ENCODE measurements around the gene NLN. TPM values are rescaled to one million over a fixed set of nuclear protein-coding genes. Genes with fewer than 3 reads are reported as not detected.

NLN gene
- total and polyA plus RNA-seq, 12 donors, result 0.77 to 14.1 (median 6.9) TPM

DNA sequence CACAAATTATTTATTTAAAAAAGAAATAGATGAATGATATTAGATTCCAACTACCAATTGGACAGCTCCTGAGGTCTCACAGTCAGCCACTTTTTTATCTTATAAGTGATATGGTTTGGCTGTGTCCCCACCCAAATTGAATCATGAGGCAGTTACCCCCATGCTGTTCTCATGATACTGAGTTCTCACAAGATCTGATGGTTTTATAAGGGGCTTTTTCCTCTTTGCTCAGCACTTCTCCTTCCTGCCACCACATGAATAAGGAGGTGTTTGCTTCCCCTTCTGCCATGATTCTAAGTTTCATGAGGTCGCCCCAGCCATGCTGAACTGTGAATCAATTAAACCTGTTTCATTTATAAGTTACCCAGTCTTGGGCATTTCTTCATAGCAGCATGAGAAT is 12.9 kb downstream of the NLN start:
- no peak for TF ChIP-seq POLR2A (IDR thresholded peaks at IDR 0.05)
- TF ChIP-seq, protein P1, sequence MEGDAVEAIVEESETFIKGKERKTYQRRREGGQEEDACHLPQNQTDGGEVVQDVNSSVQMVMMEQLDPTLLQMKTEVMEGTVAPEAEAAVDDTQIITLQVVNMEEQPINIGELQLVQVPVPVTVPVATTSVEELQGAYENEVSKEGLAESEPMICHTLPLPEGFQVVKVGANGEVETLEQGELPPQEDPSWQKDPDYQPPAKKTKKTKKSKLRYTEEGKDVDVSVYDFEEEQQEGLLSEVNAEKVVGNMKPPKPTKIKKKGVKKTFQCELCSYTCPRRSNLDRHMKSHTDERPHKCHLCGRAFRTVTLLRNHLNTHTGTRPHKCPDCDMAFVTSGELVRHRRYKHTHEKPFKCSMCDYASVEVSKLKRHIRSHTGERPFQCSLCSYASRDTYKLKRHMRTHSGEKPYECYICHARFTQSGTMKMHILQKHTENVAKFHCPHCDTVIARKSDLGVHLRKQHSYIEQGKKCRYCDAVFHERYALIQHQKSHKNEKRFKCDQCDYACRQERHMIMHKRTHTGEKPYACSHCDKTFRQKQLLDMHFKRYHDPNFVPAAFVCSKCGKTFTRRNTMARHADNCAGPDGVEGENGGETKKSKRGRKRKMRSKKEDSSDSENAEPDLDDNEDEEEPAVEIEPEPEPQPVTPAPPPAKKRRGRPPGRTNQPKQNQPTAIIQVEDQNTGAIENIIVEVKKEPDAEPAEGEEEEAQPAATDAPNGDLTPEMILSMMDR (IDR thresholded peaks at IDR 0.05), result no peak
- no peak overlapping the region for H3K27ac ChIP-seq
- no peak for DNase-seq
- H3K27me3 ChIP-seq, result no peaks in the 10 kb centered on the region
- no peaks in the 10 kb centered on the region for H3K36me3 ChIP-seq (replicated peaks in 1 of 2)
- no peaks in the 10 kb centered on the region for H3K9me3 ChIP-seq (replicated peaks in 1 of 3)
- no peaks in the 10 kb centered on the region for H3K4me1 ChIP-seq (replicated peaks in 1 of 2)
- H3K4me3 ChIP-seq, result no peak overlapping the region
- intact Hi-C loops (cut with DNase I), result no loop called here
- WGBS, 4 donors, result 65 to 81% (median 76%) methylated on average over 1 of the region's 1 CpG

DNA sequence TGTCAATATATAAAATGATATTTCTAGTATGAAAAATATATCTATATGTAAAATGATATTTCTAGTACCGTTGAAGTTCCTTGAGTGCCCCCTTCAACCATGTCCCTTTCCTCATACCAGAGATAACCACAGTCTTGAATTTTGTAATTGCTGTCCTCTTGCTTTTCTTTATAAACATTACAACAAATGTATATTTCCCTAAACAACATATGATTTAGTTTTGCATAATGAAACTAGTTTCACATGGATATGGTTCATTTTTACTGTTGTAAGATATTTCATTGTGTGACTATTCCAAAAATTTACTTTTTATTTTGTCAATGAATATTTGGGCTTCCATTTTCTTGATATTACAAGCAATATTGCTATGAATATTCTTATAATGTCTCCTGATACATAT is 14.0 kb downstream of the NLN start:
- H3K27me3 ChIP-seq, result no peaks in the 10 kb centered on the region
- WGBS, 4 donors, result 77 to 94% (median 85%) methylated on average over 1 of the region's 1 CpG

DNA sequence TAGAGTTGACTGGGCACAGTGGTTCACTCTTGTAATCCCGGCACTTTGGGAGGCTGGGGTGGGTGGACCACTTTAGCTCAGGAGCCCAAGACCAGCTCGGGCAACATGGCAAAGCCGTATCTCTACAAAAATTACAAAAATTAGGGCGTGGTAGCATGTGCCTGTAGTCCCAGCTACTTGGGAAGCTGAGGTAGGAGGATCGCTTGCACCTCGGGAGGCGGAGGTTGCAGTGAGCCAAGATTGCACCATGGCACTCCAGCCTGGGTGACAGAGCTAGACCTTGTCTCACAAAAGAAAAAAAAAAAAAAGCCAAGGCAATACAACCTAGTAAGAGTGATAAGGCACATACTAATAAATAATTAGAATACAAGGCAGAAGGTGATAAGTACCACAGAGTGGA is 15.8 kb downstream of the NLN start:
- intact Hi-C loops (cut with DNase I), result no loop called here
- no peak for DNase-seq
- no peak overlapping the region for H3K27ac ChIP-seq
- WGBS, 4 donors, result 85 to 90% (median 87%) methylated on average over 7 of the region's 7 CpGs
- no peak overlapping the region for H3K4me3 ChIP-seq
- no peaks in the 10 kb centered on the region for H3K9me3 ChIP-seq (replicated peaks in 1 of 3)
- no peaks in the 10 kb centered on the region for H3K4me1 ChIP-seq (replicated peaks in 1 of 2)
- no peaks in the 10 kb centered on the region for H3K27me3 ChIP-seq
- TF ChIP-seq, protein P1 (IDR thresholded peaks at IDR 0.05), result no peak
- no peak for TF ChIP-seq POLR2A (IDR thresholded peaks at IDR 0.05)
- H3K36me3 ChIP-seq (replicated peaks in 1 of 2), result no peaks in the 10 kb centered on the region

More for the DNA sequence above, 14.0 kb downstream of the NLN start:
- DNase-seq, result no peak
- TF ChIP-seq, protein P1 (IDR thresholded peaks at IDR 0.05), result no peak
- no peak for TF ChIP-seq POLR2A (IDR thresholded peaks at IDR 0.05)
- no peaks in the 10 kb centered on the region for H3K9me3 ChIP-seq (replicated peaks in 1 of 3)
- no peaks in the 10 kb centered on the region for H3K36me3 ChIP-seq (replicated peaks in 1 of 2)
- H3K4me3 ChIP-seq, result no peak overlapping the region
- H3K27ac ChIP-seq, result no peak overlapping the region
- H3K4me1 ChIP-seq (replicated peaks in 1 of 2), result no peaks in the 10 kb centered on the region
- intact Hi-C loops (cut with DNase I), result no loop called here

DNA sequence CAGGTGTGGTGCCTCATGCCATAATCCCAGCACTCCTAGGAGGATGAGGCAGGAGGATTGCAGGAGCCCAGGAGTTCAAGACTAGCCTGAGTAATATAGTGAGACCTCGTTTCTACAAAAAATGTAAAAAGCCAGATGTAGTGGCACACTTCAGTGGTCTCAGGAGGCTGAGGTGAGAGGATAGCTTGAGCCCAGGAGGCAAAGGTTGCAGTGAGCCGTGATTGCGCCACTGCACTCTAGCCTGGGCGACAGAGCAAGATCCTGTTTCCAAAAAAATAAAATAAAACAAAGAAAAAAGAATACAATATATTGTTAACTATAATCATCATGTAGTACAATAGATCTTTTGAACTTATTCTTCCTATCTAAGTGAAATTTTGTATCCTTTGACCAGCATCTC is 16.3 kb downstream of the NLN start:
- WGBS, 4 donors, result 73 to 89% (median 82%) methylated on average over 4 of the region's 4 CpGs
- Histone ChIP-seq H3K4me1 (replicated peaks in 1 of 2) (no peaks in the 10 kb centered on the region), H3K4me3 (no peak overlapping the region), H3K9me3 (replicated peaks in 1 of 3) (no peaks in the 10 kb centered on the region), H3K36me3 (replicated peaks in 1 of 2) (no peaks in the 10 kb centered on the region), H3K27me3 (no peaks in the 10 kb centered on the region), H3K27ac (no peak overlapping the region)
- DNase-seq, result no peak
- intact Hi-C loops (cut with DNase I), result no loop called here
- no peak for TF ChIP-seq POLR2A (IDR thresholded peaks at IDR 0.05)
- TF ChIP-seq, protein P1 (IDR thresholded peaks at IDR 0.05), result no peak

All from adrenal gland (tissue), 12 donors.